ENCODE measurements around the gene SLC44A1.

The SLC44A1 gene

GRCh38 chr9:105332471-105332870 is 88.0 kb downstream of the SLC44A1 start:
- H3K79me1 ChIP-seq (ENCODE audit: low read length): no peaks in the 10 kb centered on the region
- no peaks in the 10 kb centered on the region for H3K4me1 ChIP-seq (ENCODE audit: control insufficient read depth in 1 of 2, insufficient read depth in 2 of 2, low read length in 2 of 2)
- no CpG with 5 or more reads among the region's 2 CpGs for WGBS (ENCODE audit: extremely low coverage, insufficient coverage, insufficient read length)
- H3K27me3 ChIP-seq (ENCODE audit: insufficient read depth, low read length): no peaks in the 10 kb centered on the region
- H3K14ac ChIP-seq (ENCODE audit: low read length): no peak overlapping the region
- no peak overlapping the region for H4K91ac ChIP-seq (ENCODE audit: low read depth, low read length)
- no peak overlapping the region for H4K8ac ChIP-seq (ENCODE audit: low read depth, low read length)
- no peaks in the 10 kb centered on the region for H3K9me3 ChIP-seq (ENCODE audit: insufficient read depth, low read depth, low read length)
- no peak overlapping the region for H3K27ac ChIP-seq (ENCODE audit: low read depth, low read length)
- no peak overlapping the region for H3K9ac ChIP-seq (ENCODE audit: low read length)
- no peak overlapping the region for H4K12ac ChIP-seq (ENCODE audit: low read depth, low read length)
- H3K23ac ChIP-seq (ENCODE audit: low read length): no peak overlapping the region
- no peak overlapping the region for H2BK12ac ChIP-seq (ENCODE audit: low read length)
- H2BK5ac ChIP-seq (ENCODE audit: low read depth, low read length, poor library complexity): no peak overlapping the region
- H3K4ac ChIP-seq (ENCODE audit: low read depth, low read length): no peak overlapping the region
- H3K4me3 ChIP-seq (ENCODE audit: low read depth, low read length): no peak overlapping the region
- no peaks in the 10 kb centered on the region for H3K79me2 ChIP-seq (ENCODE audit: control insufficient read depth, insufficient read depth, low read length, poor library complexity)
- H2AFZ ChIP-seq (ENCODE audit: insufficient read depth, low read length, poor library complexity): no peak overlapping the region
- H3K4me2 ChIP-seq (ENCODE audit: low read length): no peak overlapping the region
- no peak overlapping the region for H3K18ac ChIP-seq (ENCODE audit: low read length)
- H2AK5ac ChIP-seq (ENCODE audit: low read length): no peak overlapping the region
- no peak overlapping the region for H2BK120ac ChIP-seq (ENCODE audit: insufficient read depth, low read length, poor library complexity)
- DNase-seq: no peak
- no peaks in the 10 kb centered on the region for H3K36me3 ChIP-seq (ENCODE audit: control insufficient read depth in 1 of 2, insufficient read depth in 2 of 2, low read length in 2 of 2)

GRCh38 chr9:105333076-105333475 is 88.6 kb downstream of the SLC44A1 start:
- Histone ChIP-seq H2BK120ac (ENCODE audit: insufficient read depth, low read length, poor library complexity) (no peak overlapping the region), H3K9me3 (ENCODE audit: insufficient read depth, low read depth, low read length) (no peaks in the 10 kb centered on the region), H3K27ac (ENCODE audit: low read depth, low read length) (no peak overlapping the region), H3K18ac (ENCODE audit: low read length) (no peak overlapping the region), H3K4ac (ENCODE audit: low read depth, low read length) (no peak overlapping the region), H2AFZ (ENCODE audit: insufficient read depth, low read length, poor library complexity) (no peak overlapping the region), H4K91ac (ENCODE audit: low read depth, low read length) (no peak overlapping the region), H3K79me1 (ENCODE audit: low read length) (no peaks in the 10 kb centered on the region), H3K4me2 (ENCODE audit: low read length) (no peak overlapping the region), H2BK5ac (ENCODE audit: low read depth, low read length, poor library complexity) (no peak overlapping the region), H3K27me3 (ENCODE audit: insufficient read depth, low read length) (no peaks in the 10 kb centered on the region), H3K14ac (ENCODE audit: low read length) (no peak overlapping the region), H4K8ac (ENCODE audit: low read depth, low read length) (no peak overlapping the region), H3K4me1 (ENCODE audit: control insufficient read depth in 1 of 2, insufficient read depth in 2 of 2, low read length in 2 of 2) (no peaks in the 10 kb centered on the region), H3K4me3 (ENCODE audit: low read depth, low read length) (no peak overlapping the region), H2BK12ac (ENCODE audit: low read length) (no peak overlapping the region), H2AK5ac (ENCODE audit: low read length) (no peak overlapping the region), H3K79me2 (ENCODE audit: control insufficient read depth, insufficient read depth, low read length, poor library complexity) (no peaks in the 10 kb centered on the region), H3K23ac (ENCODE audit: low read length) (no peak overlapping the region), H3K36me3 (ENCODE audit: control insufficient read depth in 1 of 2, insufficient read depth in 2 of 2, low read length in 2 of 2) (no peaks in the 10 kb centered on the region), H3K9ac (ENCODE audit: low read length) (no peak overlapping the region), H4K12ac (ENCODE audit: low read depth, low read length) (no peak overlapping the region)
- no peak for DNase-seq
- no CpG with 5 or more reads among the region's 1 CpG for WGBS (ENCODE audit: extremely low coverage, insufficient coverage, insufficient read length)

GRCh38 chr9:105333811-105334210 is 89.4 kb downstream of the SLC44A1 start:
- H3K23ac ChIP-seq (ENCODE audit: low read length): no peak overlapping the region
- H4K91ac ChIP-seq (ENCODE audit: low read depth, low read length): no peak overlapping the region
- H3K79me1 ChIP-seq (ENCODE audit: low read length): no peaks in the 10 kb centered on the region
- H3K27me3 ChIP-seq (ENCODE audit: insufficient read depth, low read length): no peaks in the 10 kb centered on the region
- no peak overlapping the region for H3K27ac ChIP-seq (ENCODE audit: low read depth, low read length)
- no peaks in the 10 kb centered on the region for H3K36me3 ChIP-seq (ENCODE audit: control insufficient read depth in 1 of 2, insufficient read depth in 2 of 2, low read length in 2 of 2)
- H2BK5ac ChIP-seq (ENCODE audit: low read depth, low read length, poor library complexity): no peak overlapping the region
- DNase-seq: no peak
- no peaks in the 10 kb centered on the region for H3K4me1 ChIP-seq (ENCODE audit: control insufficient read depth in 1 of 2, insufficient read depth in 2 of 2, low read length in 2 of 2)
- H3K14ac ChIP-seq (ENCODE audit: low read length): no peak overlapping the region
- H2BK120ac ChIP-seq (ENCODE audit: insufficient read depth, low read length, poor library complexity): no peak overlapping the region
- no peak overlapping the region for H2BK12ac ChIP-seq (ENCODE audit: low read length)
- no peak overlapping the region for H4K8ac ChIP-seq (ENCODE audit: low read depth, low read length)
- no peaks in the 10 kb centered on the region for H3K9me3 ChIP-seq (ENCODE audit: insufficient read depth, low read depth, low read length)
- H3K4me2 ChIP-seq (ENCODE audit: low read length): no peak overlapping the region
- H3K79me2 ChIP-seq (ENCODE audit: control insufficient read depth, insufficient read depth, low read length, poor library complexity): no peaks in the 10 kb centered on the region
- H3K4ac ChIP-seq (ENCODE audit: low read depth, low read length): no peak overlapping the region
- no peak overlapping the region for H2AK5ac ChIP-seq (ENCODE audit: low read length)
- no CpG with 5 or more reads among the region's 1 CpG for WGBS (ENCODE audit: extremely low coverage, insufficient coverage, insufficient read length)
- no peak overlapping the region for H3K9ac ChIP-seq (ENCODE audit: low read length)
- H3K18ac ChIP-seq (ENCODE audit: low read length): no peak overlapping the region
- no peak overlapping the region for H4K12ac ChIP-seq (ENCODE audit: low read depth, low read length)
- no peak overlapping the region for H3K4me3 ChIP-seq (ENCODE audit: low read depth, low read length)
- no peak overlapping the region for H2AFZ ChIP-seq (ENCODE audit: insufficient read depth, low read length, poor library complexity)

GRCh38 chr9:105338308-105338707 is 93.9 kb downstream of the SLC44A1 start:
- Histone ChIP-seq H3K27me3 (ENCODE audit: insufficient read depth, low read length) (no peaks in the 10 kb centered on the region), H2AK5ac (ENCODE audit: low read length) (no peak overlapping the region), H2AFZ (ENCODE audit: insufficient read depth, low read length, poor library complexity) (no peak overlapping the region), H3K9ac (ENCODE audit: low read length) (no peak overlapping the region), H3K79me1 (ENCODE audit: low read length) (no peaks in the 10 kb centered on the region), H3K36me3 (ENCODE audit: control insufficient read depth in 1 of 2, insufficient read depth in 2 of 2, low read length in 2 of 2) (no peaks in the 10 kb centered on the region), H3K23ac (ENCODE audit: low read length) (no peak overlapping the region), H3K4me3 (ENCODE audit: low read depth, low read length) (no peak overlapping the region), H3K79me2 (ENCODE audit: control insufficient read depth, insufficient read depth, low read length, poor library complexity) (no peaks in the 10 kb centered on the region), H3K18ac (ENCODE audit: low read length) (no peak overlapping the region), H2BK5ac (ENCODE audit: low read depth, low read length, poor library complexity) (no peak overlapping the region), H2BK120ac (ENCODE audit: insufficient read depth, low read length, poor library complexity) (no peak overlapping the region), H4K91ac (ENCODE audit: low read depth, low read length) (no peak overlapping the region), H3K27ac (ENCODE audit: low read depth, low read length) (no peak overlapping the region), H4K12ac (ENCODE audit: low read depth, low read length) (no peak overlapping the region), H3K4ac (ENCODE audit: low read depth, low read length) (no peak overlapping the region), H4K8ac (ENCODE audit: low read depth, low read length) (no peak overlapping the region), H3K9me3 (ENCODE audit: insufficient read depth, low read depth, low read length) (no peaks in the 10 kb centered on the region), H3K4me2 (ENCODE audit: low read length) (no peak overlapping the region), H3K4me1 (ENCODE audit: control insufficient read depth in 1 of 2, insufficient read depth in 2 of 2, low read length in 2 of 2) (no peaks in the 10 kb centered on the region), H3K14ac (ENCODE audit: low read length) (no peak overlapping the region), H2BK12ac (ENCODE audit: low read length) (no peak overlapping the region)
- no peak for DNase-seq
- WGBS (ENCODE audit: extremely low coverage, insufficient coverage, insufficient read length): no CpG with 5 or more reads among the region's 2 CpGs
